Measurements from ENCODE around the gene ESM1.

The ESM1 gene

GRCh38 chr5:54996466-54996865 lies 11.1 kb upstream of the ESM1 start:
- H3K4me1 ChIP-seq (ENCODE audit: insufficient read depth, low read length), result peaks cover 8% of the 10 kb centered on the region
- no peaks in the 10 kb centered on the region; the same call in 1 of the 2 replicates for H3K36me3 ChIP-seq (ENCODE audit: insufficient read depth, low read length)
- H3K9ac ChIP-seq (ENCODE audit: low read depth, low read length), result no peak overlapping the region
- no peaks in the 10 kb centered on the region for H3K9me3 ChIP-seq (ENCODE audit: control insufficient read depth, insufficient read depth, low read length)

GRCh38 chr5:54995168-54995567 lies 9.8 kb upstream of the ESM1 start:
- Histone ChIP-seq H3K9ac (ENCODE audit: low read depth, low read length) (no peak overlapping the region), H3K4me1 (ENCODE audit: insufficient read depth, low read length) (peaks cover 17% of the 10 kb centered on the region), H3K36me3 (ENCODE audit: insufficient read depth, low read length) (no peaks in the 10 kb centered on the region; the same call in 1 of the 2 replicates), H3K9me3 (ENCODE audit: control insufficient read depth, insufficient read depth, low read length) (no peaks in the 10 kb centered on the region)

- no peaks in the 10 kb centered on the region; the same call in 1 of the 2 replicates for H3K36me3 ChIP-seq (ENCODE audit: insufficient read depth, low read length)
- H3K9me3 ChIP-seq (ENCODE audit: control insufficient read depth, insufficient read depth, low read length), result no peaks in the 10 kb centered on the region
- H3K4me1 ChIP-seq (ENCODE audit: insufficient read depth, low read length), result peaks cover 17% of the 10 kb centered on the region
- H3K9ac ChIP-seq (ENCODE audit: low read depth, low read length), result no peak overlapping the region
These were observed 9.2 kb upstream of the ESM1 start for GRCh38 chr5:54994628-54995027.

- Histone ChIP-seq H3K9ac (ENCODE audit: low read depth, low read length) (no peak overlapping the region), H3K4me1 (ENCODE audit: insufficient read depth, low read length) (peaks cover 26% of the 10 kb centered on the region), H3K36me3 (ENCODE audit: insufficient read depth, low read length) (no peaks in the 10 kb centered on the region; the same call in 1 of the 2 replicates), H3K9me3 (ENCODE audit: control insufficient read depth, insufficient read depth, low read length) (no peaks in the 10 kb centered on the region)
These were observed 7.9 kb upstream of the ESM1 start for GRCh38 chr5:54993318-54993717.

GRCh38 chr5:54991416-54991815 lies 6.0 kb upstream of the ESM1 start:
- Histone ChIP-seq H3K4me1 (ENCODE audit: insufficient read depth, low read length) (peaks cover 31% of the 10 kb centered on the region), H3K36me3 (ENCODE audit: insufficient read depth, low read length) (no peaks in the 10 kb centered on the region; the same call in 1 of the 2 replicates), H3K9ac (ENCODE audit: low read depth, low read length) (no peak overlapping the region), H3K9me3 (ENCODE audit: control insufficient read depth, insufficient read depth, low read length) (no peaks in the 10 kb centered on the region)

GRCh38 chr5:54990841-54991258 lies 5.5 kb upstream of the ESM1 start:
- Histone ChIP-seq H3K4me1 (ENCODE audit: insufficient read depth, low read length) (peaks cover 32% of the 10 kb centered on the region), H3K9ac (ENCODE audit: low read depth, low read length) (no peak overlapping the region)

DNA sequence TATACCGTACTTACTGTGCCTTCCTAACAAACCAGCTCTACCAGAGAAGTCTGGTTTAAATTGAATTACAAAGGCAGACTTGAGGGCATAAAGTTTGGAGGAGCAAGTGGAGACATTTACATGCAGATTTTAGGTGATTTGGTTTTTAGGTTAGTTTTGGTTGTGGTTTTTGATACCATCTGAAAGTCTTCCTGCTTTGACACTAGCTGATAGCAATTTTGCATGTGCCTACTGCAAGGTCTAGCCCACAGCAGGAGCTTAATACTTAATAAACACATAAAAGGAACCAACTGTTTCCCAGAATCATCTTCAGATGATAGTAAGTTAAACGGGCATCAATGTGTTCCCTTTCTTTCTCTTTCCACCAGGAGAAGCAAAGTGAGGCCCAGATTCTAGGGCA lies 3.4 kb upstream of the ESM1 start:
- Histone ChIP-seq H3K9me3 (ENCODE audit: control insufficient read depth, insufficient read depth, low read length) (no peaks in the 10 kb centered on the region), H3K9ac (ENCODE audit: low read depth, low read length) (no peak overlapping the region), H3K4me1 (ENCODE audit: insufficient read depth, low read length) (peaks cover 33% of the 10 kb centered on the region), H3K36me3 (ENCODE audit: insufficient read depth, low read length) (no peaks in the 10 kb centered on the region)

More at GRCh38 chr5:54990841-54991258, 5.5 kb upstream of the ESM1 start:
- no peaks in the 10 kb centered on the region for H3K9me3 ChIP-seq (ENCODE audit: control insufficient read depth, insufficient read depth, low read length)
- H3K36me3 ChIP-seq (ENCODE audit: insufficient read depth, low read length), result no peaks in the 10 kb centered on the region; the same call in 1 of the 2 replicates

DNA sequence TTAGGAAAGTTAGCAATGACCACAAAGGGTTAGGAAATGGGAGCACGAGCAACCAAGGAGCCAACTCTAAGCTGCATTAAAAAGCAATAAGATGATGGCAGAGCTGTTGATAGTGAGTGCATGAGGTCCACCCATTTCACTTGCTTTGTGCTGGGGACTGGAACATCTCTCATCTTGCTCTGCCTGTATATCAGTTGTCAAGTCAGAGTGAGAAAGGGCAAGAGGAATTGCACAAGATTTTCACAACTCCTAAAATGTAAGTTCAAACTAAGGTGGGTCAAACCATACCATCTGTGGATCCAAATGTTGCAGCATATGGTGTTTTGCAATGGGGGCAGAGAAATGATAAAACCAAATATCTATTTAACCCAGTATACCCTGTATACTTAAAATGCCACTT lies 2.8 kb upstream of the ESM1 start:
- Histone ChIP-seq H3K9me3 (ENCODE audit: control insufficient read depth, insufficient read depth, low read length) (no peaks in the 10 kb centered on the region), H3K4me1 (ENCODE audit: insufficient read depth, low read length) (peaks cover 31% of the 10 kb centered on the region), H3K36me3 (ENCODE audit: insufficient read depth, low read length) (no peaks in the 10 kb centered on the region), H3K9ac (ENCODE audit: low read depth, low read length) (no peak overlapping the region)

DNA sequence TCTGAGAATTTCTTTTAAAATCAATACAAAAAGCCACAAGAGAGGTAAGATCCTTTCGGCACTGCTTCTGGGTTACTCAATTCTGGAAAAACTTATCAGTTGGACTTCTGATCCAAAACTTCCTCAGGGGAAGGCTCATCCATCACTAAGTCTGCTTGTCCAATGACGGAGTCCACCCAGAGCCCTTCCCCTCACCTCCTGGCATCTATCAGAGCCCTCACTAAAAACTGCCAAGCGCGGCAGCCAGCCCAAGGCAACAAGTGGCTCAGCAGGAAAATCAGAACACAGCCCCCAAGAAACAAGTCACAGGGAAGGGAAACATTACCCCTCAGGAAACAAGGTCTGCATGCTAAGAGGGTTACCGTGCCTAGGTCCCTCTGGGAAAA lies 869 bp upstream of the ESM1 start:
- no peak overlapping the region for H3K9ac ChIP-seq (ENCODE audit: low read depth, low read length)
- H3K9me3 ChIP-seq (ENCODE audit: control insufficient read depth, insufficient read depth, low read length), result no peaks in the 10 kb centered on the region
- H3K4me1 ChIP-seq (ENCODE audit: insufficient read depth, low read length), result peaks cover 31% of the 10 kb centered on the region
- H3K36me3 ChIP-seq (ENCODE audit: insufficient read depth, low read length), result no peaks in the 10 kb centered on the region

DNA sequence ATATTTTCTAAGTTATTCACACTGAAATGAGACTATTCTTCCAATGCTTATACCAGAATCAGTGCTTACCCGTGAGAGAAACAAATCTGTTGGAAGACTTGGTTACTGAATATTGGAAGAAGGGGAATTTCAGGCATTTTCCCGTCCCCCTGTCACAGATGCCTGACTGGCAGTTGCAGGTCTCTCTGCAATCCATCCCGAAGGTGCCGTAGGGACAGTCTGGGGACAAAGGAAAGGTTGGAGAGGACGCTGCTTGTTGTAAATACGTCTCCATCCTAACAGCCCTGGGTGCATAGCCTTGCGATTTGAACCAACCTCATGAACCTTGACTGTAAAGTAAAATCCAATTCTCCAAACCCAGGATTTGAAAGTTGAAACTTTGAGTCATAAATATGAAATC lies 3.5 kb downstream of the ESM1 start:
- H3K4me1 ChIP-seq (ENCODE audit: insufficient read depth, low read length), result peaks cover 14% of the 10 kb centered on the region; the same call in 1 of the 2 replicates
- no peak overlapping the region for H3K9ac ChIP-seq (ENCODE audit: low read depth, low read length)

GRCh38 chr5:54975701-54976100 lies 9.7 kb downstream of the ESM1 start:
- H3K4me1 ChIP-seq (ENCODE audit: insufficient read depth, low read length), result no peaks in the 10 kb centered on the region
- no peak overlapping the region for H3K9ac ChIP-seq (ENCODE audit: low read depth, low read length)
- no peaks in the 10 kb centered on the region for H3K36me3 ChIP-seq (ENCODE audit: insufficient read depth, low read length)
- no peaks in the 10 kb centered on the region for H3K9me3 ChIP-seq (ENCODE audit: control insufficient read depth, insufficient read depth, low read length)

More for the DNA sequence above, 3.5 kb downstream of the ESM1 start:
- Histone ChIP-seq H3K9me3 (ENCODE audit: control insufficient read depth, insufficient read depth, low read length) (no peaks in the 10 kb centered on the region), H3K36me3 (ENCODE audit: insufficient read depth, low read length) (no peaks in the 10 kb centered on the region)

DNA sequence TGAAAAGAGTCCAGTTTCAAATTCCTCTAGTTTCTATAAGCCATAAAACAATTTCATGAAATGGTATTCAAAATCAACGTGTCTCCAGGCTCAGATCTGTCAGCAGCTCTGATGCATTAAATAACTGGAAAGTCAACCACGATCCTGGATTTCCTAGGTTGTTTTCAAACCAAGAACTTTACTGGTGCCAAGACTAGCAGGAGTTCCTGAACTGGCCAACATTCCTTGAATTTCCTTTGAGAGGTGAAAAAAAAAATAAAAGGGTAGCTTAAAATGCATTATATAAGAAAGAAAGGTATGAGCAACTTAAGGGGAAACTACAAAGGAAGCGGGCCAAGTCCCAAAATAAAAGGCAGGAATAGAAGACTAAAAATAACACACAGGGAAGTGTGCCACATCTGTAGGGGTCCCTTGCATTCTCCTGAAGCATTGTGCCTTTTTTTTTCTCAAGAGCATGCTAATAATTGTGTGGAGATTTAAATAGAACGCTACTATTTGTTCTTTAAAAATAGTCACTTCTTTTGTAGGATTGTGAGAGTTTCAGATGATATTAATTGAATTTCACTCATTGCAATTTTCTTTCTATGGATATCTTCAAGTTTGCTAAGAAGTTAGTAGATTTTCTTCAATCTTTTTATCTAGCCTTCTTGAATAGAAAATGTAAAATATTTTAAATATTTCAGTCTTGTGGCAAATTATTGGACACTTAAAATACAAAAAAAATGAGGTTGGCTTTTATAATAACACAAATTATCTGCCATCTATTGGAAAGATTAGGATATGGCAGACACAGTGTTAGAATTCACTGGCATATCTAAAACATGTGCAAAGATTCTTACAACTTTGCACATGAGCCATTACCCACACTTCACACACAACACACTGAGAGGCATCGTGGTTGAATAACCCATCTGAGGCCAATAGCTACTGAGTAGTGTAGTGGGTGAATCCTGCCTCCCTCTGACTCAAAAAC lies 15.3 kb downstream of the ESM1 start:
- H3K36me3 ChIP-seq (ENCODE audit: insufficient read depth, low read length), result no peaks in the 10 kb centered on the region
- H3K9ac ChIP-seq (ENCODE audit: low read depth, low read length), result no peak overlapping the region
- H3K9me3 ChIP-seq (ENCODE audit: control insufficient read depth, insufficient read depth, low read length), result no peaks in the 10 kb centered on the region
- no peaks in the 10 kb centered on the region for H3K4me1 ChIP-seq (ENCODE audit: insufficient read depth, low read length)

GRCh38 chr5:54969242-54969641 lies 16.2 kb downstream of the ESM1 start:
- H3K9ac ChIP-seq (ENCODE audit: low read depth, low read length), result no peak overlapping the region
- no peaks in the 10 kb centered on the region for H3K4me1 ChIP-seq (ENCODE audit: insufficient read depth, low read length)

GRCh38 chr5:54965806-54966205 lies 19.6 kb downstream of the ESM1 start:
- Histone ChIP-seq H3K36me3 (ENCODE audit: insufficient read depth, low read length) (no peaks in the 10 kb centered on the region), H3K4me1 (ENCODE audit: insufficient read depth, low read length) (no peaks in the 10 kb centered on the region), H3K9me3 (ENCODE audit: control insufficient read depth, insufficient read depth, low read length) (no peaks in the 10 kb centered on the region), H3K9ac (ENCODE audit: low read depth, low read length) (no peak overlapping the region)

More at GRCh38 chr5:54969242-54969641, 16.2 kb downstream of the ESM1 start:
- Histone ChIP-seq H3K36me3 (ENCODE audit: insufficient read depth, low read length) (no peaks in the 10 kb centered on the region), H3K9me3 (ENCODE audit: control insufficient read depth, insufficient read depth, low read length) (no peaks in the 10 kb centered on the region)

GRCh38 chr5:54964405-54964804 lies 21.0 kb downstream of the ESM1 start:
- Histone ChIP-seq H3K36me3 (ENCODE audit: insufficient read depth, low read length) (no peaks in the 10 kb centered on the region), H3K9me3 (ENCODE audit: control insufficient read depth, insufficient read depth, low read length) (no peaks in the 10 kb centered on the region), H3K4me1 (ENCODE audit: insufficient read depth, low read length) (no peaks in the 10 kb centered on the region)

More at GRCh38 chr5:54964405-54964804, 21.0 kb downstream of the ESM1 start:
- H3K9ac ChIP-seq (ENCODE audit: low read depth, low read length), result no peak overlapping the region

Data from ES-I3 (cell line).